Breast epithelium (tissue), 3 donors: ENCODE results near the gene NLGN2.

Experiments
- POLR2A ChIP-seq: fragments of 450-650 bp; IDR thresholded peaks from one replicate; pipeline ENCODE4 v1.6.1; 2016; ENCODE audit warnings: antibody characterized with exemption, mild to moderate bottlenecking, moderate library complexity
- POLR2AphosphoS5 ChIP-seq, 3 donors: sonication (generic); formaldehyde crosslinking; IDR thresholded peaks; one replicate each; pipeline ENCODE4 v1.6.1; 2017; ENCODE audit warnings: antibody characterized with exemption in 3 of 3
- TF ChIP-seq, protein P1 (sequence below), 3 donors: fragments of 450-650 bp; IDR thresholded peaks; one replicate each; pipeline ENCODE4 v1.5.1; 2016 to 2017; ENCODE audit warnings: antibody characterized with exemption in 3 of 3, mild to moderate bottlenecking in 3 of 3, moderate library complexity in 3 of 3

DNA sequence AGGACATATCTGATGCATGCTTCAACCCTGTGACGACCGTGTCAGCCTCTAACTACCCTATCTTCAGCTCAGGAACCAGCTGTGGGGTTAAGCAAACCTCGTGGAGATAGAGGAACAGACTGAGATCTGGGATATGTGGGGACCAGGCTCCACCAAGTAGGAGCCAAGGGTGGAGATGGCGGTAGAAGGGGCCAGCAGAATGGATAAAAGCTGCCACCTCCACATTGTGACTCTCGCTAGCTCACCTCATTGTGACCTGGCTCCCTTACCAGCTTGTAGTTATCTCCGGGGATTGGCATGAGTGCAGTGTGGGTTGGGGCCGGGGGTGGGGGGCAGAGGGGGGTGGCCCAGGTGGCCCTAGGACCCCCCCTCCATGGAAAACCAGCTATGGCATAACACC, 17.7 kb downstream of the NLGN2 start, which contains the start of gene SPEM2:
- TF ChIP-seq, protein P1, sequence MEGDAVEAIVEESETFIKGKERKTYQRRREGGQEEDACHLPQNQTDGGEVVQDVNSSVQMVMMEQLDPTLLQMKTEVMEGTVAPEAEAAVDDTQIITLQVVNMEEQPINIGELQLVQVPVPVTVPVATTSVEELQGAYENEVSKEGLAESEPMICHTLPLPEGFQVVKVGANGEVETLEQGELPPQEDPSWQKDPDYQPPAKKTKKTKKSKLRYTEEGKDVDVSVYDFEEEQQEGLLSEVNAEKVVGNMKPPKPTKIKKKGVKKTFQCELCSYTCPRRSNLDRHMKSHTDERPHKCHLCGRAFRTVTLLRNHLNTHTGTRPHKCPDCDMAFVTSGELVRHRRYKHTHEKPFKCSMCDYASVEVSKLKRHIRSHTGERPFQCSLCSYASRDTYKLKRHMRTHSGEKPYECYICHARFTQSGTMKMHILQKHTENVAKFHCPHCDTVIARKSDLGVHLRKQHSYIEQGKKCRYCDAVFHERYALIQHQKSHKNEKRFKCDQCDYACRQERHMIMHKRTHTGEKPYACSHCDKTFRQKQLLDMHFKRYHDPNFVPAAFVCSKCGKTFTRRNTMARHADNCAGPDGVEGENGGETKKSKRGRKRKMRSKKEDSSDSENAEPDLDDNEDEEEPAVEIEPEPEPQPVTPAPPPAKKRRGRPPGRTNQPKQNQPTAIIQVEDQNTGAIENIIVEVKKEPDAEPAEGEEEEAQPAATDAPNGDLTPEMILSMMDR (IDR thresholded peaks at IDR 0.05) = no peak
- no peak for TF ChIP-seq POLR2A
- TF ChIP-seq POLR2AphosphoS5 (IDR thresholded peaks at IDR 0.05) = no peak
